NCI-H2081 treated with DMSO at 0.1 percent for 48 hours (cell line): ENCODE data around the gene ASB6.
"Not testable (repeated sequence)": the region's sequence is repeated elsewhere in the genome, so short reads cannot be mapped to it uniquely, and the experiment has no call there.

Experiments
- DNase-seq: peaks from one replicate; lab custom pipeline; 2025; lab: John Stamatoyannopoulos, UW

The ASB6 gene

GRCh38 chr9:129640871-129641749, 841 bp downstream of the ASB6 start:
- DNase-seq, result no peak

GRCh38 chr9:129640086-129640870, 1.7 kb downstream of the ASB6 start:
- DNase-seq, result peak; percentile 45

- no peak for DNase-seq
Observed at GRCh38 chr9:129639756-129640085, 2.2 kb downstream of the ASB6 start.

- DNase-seq, result no peak
Observed at GRCh38 chr9:129639034-129639630, 2.8 kb downstream of the ASB6 start.

GRCh38 chr9:129637673-129638439, 4.1 kb downstream of the ASB6 start:
- DNase-seq, result no peak

- no peak for DNase-seq
Observed at GRCh38 chr9:129637102-129637501, 4.8 kb downstream of the ASB6 start.

- not testable (repeated sequence) for DNase-seq
Observed at GRCh38 chr9:129636343-129636742, 5.6 kb downstream of the ASB6 start.

GRCh38 chr9:129635099-129636065, 6.6 kb downstream of the ASB6 start:
- DNase-seq, result no peak

GRCh38 chr9:129633848-129634247, 8.1 kb downstream of the ASB6 start:
- no peak for DNase-seq

GRCh38 chr9:129633207-129633606, 8.7 kb downstream of the ASB6 start:
- no peak for DNase-seq

- DNase-seq, result no peak
Observed at GRCh38 chr9:129632460-129632859, 9.5 kb downstream of the ASB6 start.

- no peak for DNase-seq
Observed at GRCh38 chr9:129631674-129632129, 10.2 kb downstream of the ASB6 start.

- no peak for DNase-seq
Observed at GRCh38 chr9:129630967-129631673, 10.8 kb downstream of the ASB6 start.

GRCh38 chr9:129629251-129629820, 12.6 kb downstream of the ASB6 start:
- no peak for DNase-seq

GRCh38 chr9:129628709-129629108, 13.2 kb downstream of the ASB6 start:
- no peak for DNase-seq

- no peak for DNase-seq
Observed at GRCh38 chr9:129627556-129628440, 14.2 kb downstream of the ASB6 start.

- DNase-seq, result no peak
Observed at GRCh38 chr9:129626625-129627284, 15.2 kb downstream of the ASB6 start.

GRCh38 chr9:129626079-129626624, 15.8 kb downstream of the ASB6 start, which contains the start of gene NTMT1:
NTMT1 (plus strand) TSS chr9:129626163; CDS start chr9:129632704, 6,541 bp downstream.
- no peak for DNase-seq
